Psoas muscle (tissue), 8 donors: ENCODE results near the gene BNIPL. TPM values are rescaled to one million over a fixed set of nuclear protein-coding genes. Genes with fewer than 3 reads are reported as not detected.

Experiments
- ATAC-seq, 4 donors: fragments of 200-7000 bp; cut with Tn5 transposase; one replicate each; pipeline ENCODE4 v1.9.1; 2020; ENCODE audit warnings: moderate library complexity in 3 of 4, mild to moderate bottlenecking in 2 of 4
- DNase-seq, 2 donors: peaks; one replicate each; pipeline ENCODE4 v3.0.0-alpha.2; 2020
- H3K27ac ChIP-seq: fragments of 200-600 bp; one replicate; pipeline ENCODE4 v1.8.0; 2022
- H3K27me3 ChIP-seq, 3 donors: fragments of 200-600 bp in 1 of 3; one replicate each; pipeline versions ENCODE4 v1.6.1 to v1.8.0; 2013 to 2022; ENCODE audit warnings: low read length in 2 of 3, mild to moderate bottlenecking in 2 of 3, moderate library complexity in 1 of 3; ENCODE audit not compliant: insufficient read depth in 3 of 3
- H3K36me3 ChIP-seq, 2 donors: fragments of 200-600 bp in 1 of 2; one replicate each; pipeline versions ENCODE4 v1.6.1 to v1.8.0; 2013 to 2022; ENCODE audit warnings: low read depth in 1 of 2, mild to moderate bottlenecking in 1 of 2, moderate library complexity in 1 of 2; ENCODE audit not compliant: insufficient read depth in 1 of 2
- H3K4me1 ChIP-seq: fragments of 200-600 bp; one replicate; pipeline ENCODE4 v1.8.0; 2022
- H3K4me3 ChIP-seq: fragments of 200-600 bp; one replicate; pipeline ENCODE4 v1.8.0; 2022; ENCODE audit warnings: mild to moderate bottlenecking
- H3K9me3 ChIP-seq: fragments of 200-600 bp; one replicate; pipeline ENCODE4 v1.8.0; 2022
- WGBS, 3 donors: extraction: QIAGEN DNeasy Blood & Tissue Kit; methylation state at CpG; one replicate each; pipeline versions ENCODE4 v1.1.6 to v1.1.7; 2013; 5-methylcytosine and 5-hydroxymethylcytosine counted together
- intact Hi-C, 2 donors: fragments of 100-400 bp; cut with DNase I; formaldehyde crosslinking; loops; one replicate each; pipeline versions ENCODE4 v1.11.0 to v1.14.2; 2022
- polyA plus RNA-seq, 3 donors: library from polyadenylated mRNA; stranded (reverse); fragments of 200-250 nt; gene quantifications; one replicate each; pipeline ENCODE4 v1.2.3, GENCODE V29; 2013
- total RNA-seq, 4 donors: library from RNA; stranded (reverse); fragmentation: NEBNext Ultra II Directional in 2 of 4; extraction: Animal tissue kit (Norgen Biotek cat#: 25700) in 2 of 4; gene quantifications; one replicate each; pipeline versions ENCODE4 v1.2.1 to v1.2.4, GENCODE V29; 2021 to 2023
- TF ChIP-seq, protein P1 (sequence below): fragments of 200-600 bp; IDR thresholded peaks from one replicate; pipeline ENCODE4 v1.8.0; 2022; ENCODE audit warnings: antibody characterized with exemption
- donor health status: healthy with polysubstance abuse.
- donor health status: DM: no; HTN: no; CAD: no; lungs with moderate emphysema.
- donor health status: Bipolar disorder and iron deficiency.
- donor health status: healthy.
- donor health status: DM: yes; HTN: yes; CAD: no.
- donor health status: DM: no; HTN: no; CAD: no.
- donor health status: DM: no; HTN: no; CAD: no.
- donor health status: DM: yes; HTN: yes; CAD: no.

Gene BNIPL
- total and polyA plus RNA-seq, 7 donors: 0.04 to 0.96 (median 0.10) TPM

DNA sequence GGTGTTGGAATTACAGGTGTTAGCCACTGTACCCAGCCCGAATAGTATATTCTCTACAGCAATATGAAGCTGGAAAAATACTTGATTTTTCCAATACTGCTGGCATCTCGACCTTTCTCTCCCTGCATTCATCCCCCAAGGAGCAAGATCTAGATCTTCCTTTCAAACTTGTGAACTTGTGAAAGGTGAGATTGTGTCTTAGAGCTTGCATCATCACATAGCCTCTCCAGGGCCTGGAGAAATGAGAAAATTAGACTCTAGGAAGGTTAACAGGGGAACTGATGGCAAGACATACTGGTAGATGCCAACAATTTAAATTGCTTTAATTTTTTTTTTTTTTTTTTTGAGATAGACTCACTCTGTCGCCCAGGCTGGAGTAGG, 26.1 kb upstream of the BNIPL start:
- no peak overlapping the region for H3K27ac ChIP-seq
- intact Hi-C loops: no loop called here
- TF ChIP-seq, protein P1, sequence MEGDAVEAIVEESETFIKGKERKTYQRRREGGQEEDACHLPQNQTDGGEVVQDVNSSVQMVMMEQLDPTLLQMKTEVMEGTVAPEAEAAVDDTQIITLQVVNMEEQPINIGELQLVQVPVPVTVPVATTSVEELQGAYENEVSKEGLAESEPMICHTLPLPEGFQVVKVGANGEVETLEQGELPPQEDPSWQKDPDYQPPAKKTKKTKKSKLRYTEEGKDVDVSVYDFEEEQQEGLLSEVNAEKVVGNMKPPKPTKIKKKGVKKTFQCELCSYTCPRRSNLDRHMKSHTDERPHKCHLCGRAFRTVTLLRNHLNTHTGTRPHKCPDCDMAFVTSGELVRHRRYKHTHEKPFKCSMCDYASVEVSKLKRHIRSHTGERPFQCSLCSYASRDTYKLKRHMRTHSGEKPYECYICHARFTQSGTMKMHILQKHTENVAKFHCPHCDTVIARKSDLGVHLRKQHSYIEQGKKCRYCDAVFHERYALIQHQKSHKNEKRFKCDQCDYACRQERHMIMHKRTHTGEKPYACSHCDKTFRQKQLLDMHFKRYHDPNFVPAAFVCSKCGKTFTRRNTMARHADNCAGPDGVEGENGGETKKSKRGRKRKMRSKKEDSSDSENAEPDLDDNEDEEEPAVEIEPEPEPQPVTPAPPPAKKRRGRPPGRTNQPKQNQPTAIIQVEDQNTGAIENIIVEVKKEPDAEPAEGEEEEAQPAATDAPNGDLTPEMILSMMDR: no peak

DNA sequence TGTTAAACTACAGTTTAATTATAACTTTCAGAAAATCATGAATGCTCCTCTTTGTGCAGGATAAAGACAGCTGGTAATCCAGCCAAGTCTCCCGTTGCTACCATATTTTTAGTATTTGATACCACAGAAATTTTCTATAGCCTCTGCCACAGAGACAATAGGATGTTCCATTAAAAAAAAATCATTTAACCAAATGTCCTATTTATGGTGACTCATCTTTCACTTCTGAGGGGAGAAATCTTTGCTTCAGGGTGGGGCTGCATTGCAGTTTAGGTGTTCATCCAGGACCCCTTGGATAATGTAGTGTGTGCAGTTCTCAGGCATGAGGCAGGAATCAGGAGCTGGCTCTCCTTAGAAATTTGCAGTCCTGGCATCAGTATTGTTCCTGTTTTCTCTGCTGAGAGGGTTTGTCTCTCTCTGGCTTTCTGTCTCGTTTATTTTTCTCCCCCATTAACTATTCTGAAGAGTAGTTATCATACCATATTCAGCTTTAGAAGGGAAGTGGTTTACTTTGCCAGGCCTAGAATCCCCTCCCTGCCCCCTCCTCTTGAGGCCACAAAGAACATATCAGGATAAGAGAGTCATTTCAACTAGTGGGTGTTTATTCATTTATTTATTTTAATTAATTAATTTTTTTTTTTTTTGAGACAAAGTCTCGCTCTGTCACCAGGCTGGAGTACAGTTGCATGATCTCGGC, 25.1 kb upstream of the BNIPL start:
- 56 to 64% (median 58%) methylated on average over 4 of the region's 4 CpGs for WGBS, 3 donors
- Histone ChIP-seq H3K9me3 (no peaks in the 10 kb centered on the region), H3K4me1 (peaks cover 36% of the 10 kb centered on the region), H3K4me3 (no peak overlapping the region), H3K27ac (no peak overlapping the region), H3K36me3 (peaks cover 0 to 16% of the 10 kb centered on the region in 2 donors), H3K27me3 (no peaks in the 10 kb centered on the region)
- TF ChIP-seq, protein P1: no peak
- intact Hi-C loops: no loop called here
- ATAC-seq: no peak
- no peak for DNase-seq

More for the DNA sequence above, 26.1 kb upstream of the BNIPL start:
- H3K9me3 ChIP-seq: no peaks in the 10 kb centered on the region
- peak overlapping the region; percentile 22 for H3K4me3 ChIP-seq
- ATAC-seq (no peak), DNase-seq (no peak)
- H3K36me3 ChIP-seq: peaks cover 0 to 16% of the 10 kb centered on the region in 2 donors
- peaks cover 31% of the 10 kb centered on the region for H3K4me1 ChIP-seq
- 90 to 92% (median 90%) methylated on average over 3 of the region's 3 CpGs for WGBS, 3 donors
- H3K27me3 ChIP-seq: no peaks in the 10 kb centered on the region

- ATAC-seq (no peak), DNase-seq (no peak)
- Histone ChIP-seq H3K4me3 (no peak overlapping the region), H3K36me3 (peaks cover 0 to 24% of the 10 kb centered on the region in 2 donors), H3K27ac (no peak overlapping the region), H3K27me3 (no peaks in the 10 kb centered on the region), H3K4me1 (peaks cover 25% of the 10 kb centered on the region), H3K9me3 (no peaks in the 10 kb centered on the region)
- intact Hi-C loops: no loop called here
- TF ChIP-seq, protein P1: no peak
- 89 to 93% (median 91%) methylated on average over 14 of the region's 14 CpGs for WGBS, 3 donors
Observed at GRCh38 chr1:151012684-151013471, 23.5 kb upstream of the BNIPL start.

DNA sequence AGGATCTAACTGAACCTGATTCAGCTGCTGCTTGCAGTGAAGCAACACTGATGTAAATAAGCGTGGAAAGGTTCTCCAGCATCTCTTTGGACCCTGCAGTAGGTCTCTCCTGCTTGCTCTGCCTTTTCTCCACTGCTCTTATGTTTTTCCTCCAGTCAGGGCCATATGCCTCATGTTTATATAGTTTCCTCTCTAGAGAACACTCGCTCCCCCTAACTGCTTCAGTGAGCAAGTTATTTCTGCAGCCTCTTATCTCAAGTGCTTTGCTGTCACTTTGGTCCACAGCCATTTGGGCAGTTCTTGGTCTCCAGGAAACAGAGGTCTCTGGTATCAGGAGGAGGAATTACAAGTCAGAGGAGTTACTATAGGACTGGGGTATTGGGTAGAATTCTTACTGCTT, 22.9 kb upstream of the BNIPL start:
- peaks cover 0 to 30% of the 10 kb centered on the region in 2 donors for H3K36me3 ChIP-seq
- intact Hi-C loops: no loop called here
- WGBS, 3 donors: 71 to 83% (median 83%) methylated on average over 2 of the region's 2 CpGs
- ATAC-seq (no peak), DNase-seq (no peak)
- H3K9me3 ChIP-seq: no peaks in the 10 kb centered on the region
- peak overlapping the region; percentile 39 for H3K27ac ChIP-seq
- H3K4me1 ChIP-seq: peaks cover 23% of the 10 kb centered on the region
- no peaks in the 10 kb centered on the region for H3K27me3 ChIP-seq
- no peak overlapping the region for H3K4me3 ChIP-seq
- TF ChIP-seq, protein P1: no peak
